WTC11 (cell line): ENCODE measurements around the gene C1orf159. TPM values are rescaled to one million over a fixed set of nuclear protein-coding genes. Genes with fewer than 3 reads are reported as not detected.

ENCODE experiments used
- ATAC-seq: fragments of 200-7000 bp; cut with Tn5 transposase; 2 replicates; pipeline ENCODE4 v1.10.0; 2021; ENCODE audit warnings: mild to moderate bottlenecking, moderate library complexity
- CTCF ChIA-PET: fragments of 300-600 bp; sonication (Branson Sonifier 250); formaldehyde crosslinking; loops from one replicate; lab custom pipeline; 2021; ENCODE audit warnings: antibody characterized with exemption; lab: Charles Lee
- POLR2A ChIA-PET: fragments of 350-600 bp; sonication (Branson Sonifier 250); formaldehyde crosslinking; loops from one replicate; lab custom pipeline; 2021; ENCODE audit warnings: antibody characterized with exemption; lab: Charles Lee
- DNase-seq: peaks from one replicate; pipeline ENCODE4 v3.0.0; 2021; ENCODE audit warnings: low spot score
- H3K27ac Mint-ChIP-seq: 2 replicates; pipeline ENCODE4 v1.8.0; 2021; ENCODE audit warnings: mixed read lengths
- H3K27me3 Mint-ChIP-seq: 2 replicates; pipeline ENCODE4 v1.8.0; 2021; ENCODE audit warnings: low read depth, mild to moderate bottlenecking, moderate library complexity, mixed read lengths
- H3K36me3 Mint-ChIP-seq: 2 replicates; pipeline ENCODE4 v1.8.0; 2021; ENCODE audit warnings: mixed read lengths
- H3K4me1 Mint-ChIP-seq: 2 replicates; pipeline ENCODE4 v1.8.0; 2022; ENCODE audit warnings: mixed read lengths
- H3K4me3 Mint-ChIP-seq: 2 replicates; pipeline ENCODE4 v1.8.0; 2021; ENCODE audit warnings: mild to moderate bottlenecking, moderate library complexity, mixed read lengths
- H3K9me3 Mint-ChIP-seq: 2 replicates; pipeline ENCODE4 v1.8.0; 2021; ENCODE audit warnings: mixed read lengths
- FOXJ3 ChIP-seq: sonication (generic); formaldehyde crosslinking; IDR thresholded peaks from 2 replicates; pipeline ENCODE4 v1.9.0; 2021; ENCODE audit warnings: missing genetic modification reagents, mild to moderate bottlenecking, borderline replicate concordance
- FOXK1 ChIP-seq: sonication (generic); formaldehyde crosslinking; IDR thresholded peaks from 2 replicates; pipeline ENCODE4 v1.8.0; 2022; ENCODE audit warnings: mild to moderate bottlenecking, moderate library complexity, missing genetic modification reagents
- FOXP1 ChIP-seq: sonication (generic); formaldehyde crosslinking; IDR thresholded peaks from 2 replicates; pipeline ENCODE4 v1.8.0; 2022; ENCODE audit warnings: missing genetic modification reagents, mild to moderate bottlenecking, moderate library complexity, borderline replicate concordance
- GABPB1 ChIP-seq: sonication (generic); formaldehyde crosslinking; IDR thresholded peaks from 2 replicates; pipeline ENCODE4 v1.8.1; 2023; ENCODE audit warnings: mild to moderate bottlenecking, missing genetic modification reagents
- GTF2I ChIP-seq: fragments of 250-450 bp; sonication (Bioruptor Pico); conservative IDR thresholded peaks from 2 replicates; pipeline ENCODE4 v1.4.0; 2021; ENCODE audit warnings: mild to moderate bottlenecking
- ZBTB21 ChIP-seq: sonication (generic); formaldehyde crosslinking; IDR thresholded peaks from 2 replicates; pipeline ENCODE4 v1.8.1; 2023; ENCODE audit warnings: mild to moderate bottlenecking, missing genetic modification reagents, borderline replicate concordance
- ZNF512 ChIP-seq: sonication (generic); formaldehyde crosslinking; IDR thresholded peaks from 2 replicates; pipeline ENCODE4 v1.8.1; 2022; ENCODE audit warnings: missing genetic modification reagents, borderline replicate concordance
- total RNA-seq: library from RNA; stranded (reverse); gene quantifications from 3 replicates; pipeline ENCODE4 v1.2.3, GENCODE V29; 2021
- TF ChIP-seq, protein P1 (sequence below): fragments of 250-450 bp; sonication (Bioruptor Pico); IDR thresholded peaks from 2 replicates; pipeline ENCODE4 v1.9.0; 2021; ENCODE audit warnings: mild to moderate bottlenecking, borderline replicate concordance
- TF ChIP-seq, protein P2 (sequence below): fragments of 200-600 bp; IDR thresholded peaks from 2 replicates; pipeline ENCODE4 v1.8.0; 2022; ENCODE audit warnings: antibody characterized with exemption

The C1orf159 gene
- total RNA-seq, 1 experiment from 2014 or later = 17.8 TPM

DNA sequence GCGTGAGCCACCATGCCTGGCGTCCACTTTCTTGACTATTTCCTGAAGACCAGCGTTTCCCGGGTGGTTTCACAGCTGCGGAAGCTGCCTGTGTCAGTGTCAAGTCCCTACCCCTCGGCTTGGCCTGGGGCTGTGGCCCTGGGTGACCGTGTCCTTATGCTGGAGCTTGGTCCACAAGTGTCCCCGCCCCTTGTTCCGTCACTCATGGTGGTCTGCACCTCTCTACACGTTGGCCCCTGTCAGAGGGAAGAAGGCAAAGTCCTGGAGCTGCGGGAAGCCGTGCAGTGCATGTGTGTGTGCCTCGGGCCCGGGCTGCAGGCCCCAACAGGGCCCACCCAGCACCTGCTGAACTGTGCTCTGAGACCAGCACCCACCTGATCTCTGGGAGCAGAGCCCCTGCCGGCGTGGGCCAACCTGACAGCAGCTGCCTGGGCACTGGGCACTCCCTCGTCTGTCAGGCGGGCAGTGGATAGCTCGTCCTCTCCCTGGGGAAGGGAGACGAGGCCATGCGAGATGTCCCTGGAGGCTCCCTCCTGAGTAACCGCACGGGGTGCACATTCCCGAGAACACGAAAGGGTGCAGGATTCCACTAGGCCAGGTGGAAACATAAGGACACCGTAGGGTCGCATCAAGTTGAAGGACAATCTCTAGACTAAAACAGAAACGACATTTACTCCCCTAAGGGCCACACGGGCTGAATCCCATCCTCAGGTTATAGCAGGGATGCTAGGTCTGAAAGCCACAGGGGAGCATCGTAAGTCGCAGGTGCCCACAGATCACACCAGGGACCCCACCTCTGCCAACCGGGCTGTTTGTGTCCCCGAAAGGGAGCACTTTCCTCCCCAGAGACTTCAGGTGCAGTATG lies 2.4 kb upstream of the C1orf159 start:
- Mint-ChIP-seq H3K4me1 (peaks cover 8% of the 10 kb centered on the region), H3K27me3 (peaks cover 29% of the 10 kb centered on the region), H3K27ac (no peak overlapping the region), H3K9me3 (peaks cover 4% of the 10 kb centered on the region), H3K36me3 (peaks cover 5% of the 10 kb centered on the region), H3K4me3 (peak overlapping the region; percentile 12; the same call in 1 of the 2 replicates)
- ATAC-seq = no peak
- TF ChIP-seq ZBTB21 (CRISPR knock-in tag) = no peak
- no peak for TF ChIP-seq FOXP1 (CRISPR knock-in tag)
- TF ChIP-seq GTF2I (CRISPR knock-in tag) = no peak
- ChIA-PET POLR2A (no interaction called here), CTCF (interaction anchor here (0.7 to 3.3 kb wide), 3 partner anchors 54 to 173 kb away, joined by 3 to 9 read pairs (median 5); no protein-coding TSS in a partner anchor)
- no peak for DNase-seq

GRCh38 chr1:1117469-1117831 lies 1.6 kb upstream of the C1orf159 start:
- peaks cover 29% of the 10 kb centered on the region for H3K27me3 Mint-ChIP-seq
- H3K36me3 Mint-ChIP-seq = peaks cover 12% of the 10 kb centered on the region
- H3K27ac Mint-ChIP-seq = no peak overlapping the region
- peak overlapping the region; percentile 50 for H3K4me3 Mint-ChIP-seq
- TF ChIP-seq ZNF512 (CRISPR knock-in tag) (no peak), FOXK1 (no peak), FOXJ3 (CRISPR knock-in tag) (no peak), GABPB1 (no peak)
- TF ChIP-seq, protein P1, sequence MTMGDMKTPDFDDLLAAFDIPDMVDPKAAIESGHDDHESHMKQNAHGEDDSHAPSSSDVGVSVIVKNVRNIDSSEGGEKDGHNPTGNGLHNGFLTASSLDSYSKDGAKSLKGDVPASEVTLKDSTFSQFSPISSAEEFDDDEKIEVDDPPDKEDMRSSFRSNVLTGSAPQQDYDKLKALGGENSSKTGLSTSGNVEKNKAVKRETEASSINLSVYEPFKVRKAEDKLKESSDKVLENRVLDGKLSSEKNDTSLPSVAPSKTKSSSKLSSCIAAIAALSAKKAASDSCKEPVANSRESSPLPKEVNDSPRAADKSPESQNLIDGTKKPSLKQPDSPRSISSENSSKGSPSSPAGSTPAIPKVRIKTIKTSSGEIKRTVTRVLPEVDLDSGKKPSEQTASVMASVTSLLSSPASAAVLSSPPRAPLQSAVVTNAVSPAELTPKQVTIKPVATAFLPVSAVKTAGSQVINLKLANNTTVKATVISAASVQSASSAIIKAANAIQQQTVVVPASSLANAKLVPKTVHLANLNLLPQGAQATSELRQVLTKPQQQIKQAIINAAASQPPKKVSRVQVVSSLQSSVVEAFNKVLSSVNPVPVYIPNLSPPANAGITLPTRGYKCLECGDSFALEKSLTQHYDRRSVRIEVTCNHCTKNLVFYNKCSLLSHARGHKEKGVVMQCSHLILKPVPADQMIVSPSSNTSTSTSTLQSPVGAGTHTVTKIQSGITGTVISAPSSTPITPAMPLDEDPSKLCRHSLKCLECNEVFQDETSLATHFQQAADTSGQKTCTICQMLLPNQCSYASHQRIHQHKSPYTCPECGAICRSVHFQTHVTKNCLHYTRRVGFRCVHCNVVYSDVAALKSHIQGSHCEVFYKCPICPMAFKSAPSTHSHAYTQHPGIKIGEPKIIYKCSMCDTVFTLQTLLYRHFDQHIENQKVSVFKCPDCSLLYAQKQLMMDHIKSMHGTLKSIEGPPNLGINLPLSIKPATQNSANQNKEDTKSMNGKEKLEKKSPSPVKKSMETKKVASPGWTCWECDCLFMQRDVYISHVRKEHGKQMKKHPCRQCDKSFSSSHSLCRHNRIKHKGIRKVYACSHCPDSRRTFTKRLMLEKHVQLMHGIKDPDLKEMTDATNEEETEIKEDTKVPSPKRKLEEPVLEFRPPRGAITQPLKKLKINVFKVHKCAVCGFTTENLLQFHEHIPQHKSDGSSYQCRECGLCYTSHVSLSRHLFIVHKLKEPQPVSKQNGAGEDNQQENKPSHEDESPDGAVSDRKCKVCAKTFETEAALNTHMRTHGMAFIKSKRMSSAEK (CRISPR knock-in tag) = no peak
- ATAC-seq (no peak), DNase-seq (no peak)
- peaks cover 10% of the 10 kb centered on the region for H3K9me3 Mint-ChIP-seq
- POLR2A ChIA-PET = no interaction called here
- peaks cover 9% of the 10 kb centered on the region for H3K4me1 Mint-ChIP-seq
- CTCF ChIA-PET = interaction anchor here (0.7 to 3.3 kb wide), 4 partner anchors 53 to 174 kb away, joined by 3 to 9 read pairs (median 7); partner anchors contain the start of gene TTLL10

GRCh38 chr1:1116701-1117468 lies 996 bp upstream of the C1orf159 start:
- peaks cover 29% of the 10 kb centered on the region for H3K27me3 Mint-ChIP-seq
- ATAC-seq = peak; percentile 7
- peaks cover 15% of the 10 kb centered on the region for H3K4me1 Mint-ChIP-seq
- TF ChIP-seq, protein P2, sequence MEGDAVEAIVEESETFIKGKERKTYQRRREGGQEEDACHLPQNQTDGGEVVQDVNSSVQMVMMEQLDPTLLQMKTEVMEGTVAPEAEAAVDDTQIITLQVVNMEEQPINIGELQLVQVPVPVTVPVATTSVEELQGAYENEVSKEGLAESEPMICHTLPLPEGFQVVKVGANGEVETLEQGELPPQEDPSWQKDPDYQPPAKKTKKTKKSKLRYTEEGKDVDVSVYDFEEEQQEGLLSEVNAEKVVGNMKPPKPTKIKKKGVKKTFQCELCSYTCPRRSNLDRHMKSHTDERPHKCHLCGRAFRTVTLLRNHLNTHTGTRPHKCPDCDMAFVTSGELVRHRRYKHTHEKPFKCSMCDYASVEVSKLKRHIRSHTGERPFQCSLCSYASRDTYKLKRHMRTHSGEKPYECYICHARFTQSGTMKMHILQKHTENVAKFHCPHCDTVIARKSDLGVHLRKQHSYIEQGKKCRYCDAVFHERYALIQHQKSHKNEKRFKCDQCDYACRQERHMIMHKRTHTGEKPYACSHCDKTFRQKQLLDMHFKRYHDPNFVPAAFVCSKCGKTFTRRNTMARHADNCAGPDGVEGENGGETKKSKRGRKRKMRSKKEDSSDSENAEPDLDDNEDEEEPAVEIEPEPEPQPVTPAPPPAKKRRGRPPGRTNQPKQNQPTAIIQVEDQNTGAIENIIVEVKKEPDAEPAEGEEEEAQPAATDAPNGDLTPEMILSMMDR = no peak
- H3K36me3 Mint-ChIP-seq = peaks cover 17% of the 10 kb centered on the region
- CTCF ChIA-PET = interaction anchor here (0.7 to 3.3 kb wide), 6 partner anchors 57 to 188 kb away, joined by 3 to 9 read pairs (median 5); partner anchors contain the start of gene TTLL10
- no peak overlapping the region for H3K27ac Mint-ChIP-seq
- DNase-seq = no peak
- peak overlapping the region; percentile 50 for H3K4me3 Mint-ChIP-seq
- H3K9me3 Mint-ChIP-seq = peaks cover 12% of the 10 kb centered on the region
- POLR2A ChIA-PET = interaction anchor here (1.3 kb wide), 1 partner anchor 83 kb away, joined by 3 read pairs; no protein-coding TSS in a partner anchor
